Uterus (tissue), 2 donors: ENCODE results near the gene CT45A9.
"Not testable (repeated sequence)": the region's sequence is repeated elsewhere in the genome, so short reads cannot be mapped to it uniquely, and the experiment has no call there.

ENCODE experiments used
- POLR2A ChIP-seq, 2 donors: fragments of 450-650 bp; IDR thresholded peaks; one replicate each; pipeline ENCODE4 v1.6.1; 2016; ENCODE audit warnings: antibody characterized with exemption in 2 of 2, mild to moderate bottlenecking in 1 of 2, moderate library complexity in 1 of 2
- TF ChIP-seq, protein P1 (sequence below), 4 experiments: fragments of 200-600 bp in 2 of 4; fragments of 450-650 bp in 2 of 4; sonication (generic) in 2 of 4; IDR thresholded peaks; one replicate each; pipeline ENCODE4 v1.5.1; 2016 to 2019; ENCODE audit warnings: antibody characterized with exemption in 4 of 4, mild to moderate bottlenecking in 2 of 4, moderate library complexity in 1 of 4

GRCh38 chrX:135819912-135820311, 51.7 kb downstream of the CT45A9 start, which contains the start of gene CT45A2:
- TF ChIP-seq, protein P1, sequence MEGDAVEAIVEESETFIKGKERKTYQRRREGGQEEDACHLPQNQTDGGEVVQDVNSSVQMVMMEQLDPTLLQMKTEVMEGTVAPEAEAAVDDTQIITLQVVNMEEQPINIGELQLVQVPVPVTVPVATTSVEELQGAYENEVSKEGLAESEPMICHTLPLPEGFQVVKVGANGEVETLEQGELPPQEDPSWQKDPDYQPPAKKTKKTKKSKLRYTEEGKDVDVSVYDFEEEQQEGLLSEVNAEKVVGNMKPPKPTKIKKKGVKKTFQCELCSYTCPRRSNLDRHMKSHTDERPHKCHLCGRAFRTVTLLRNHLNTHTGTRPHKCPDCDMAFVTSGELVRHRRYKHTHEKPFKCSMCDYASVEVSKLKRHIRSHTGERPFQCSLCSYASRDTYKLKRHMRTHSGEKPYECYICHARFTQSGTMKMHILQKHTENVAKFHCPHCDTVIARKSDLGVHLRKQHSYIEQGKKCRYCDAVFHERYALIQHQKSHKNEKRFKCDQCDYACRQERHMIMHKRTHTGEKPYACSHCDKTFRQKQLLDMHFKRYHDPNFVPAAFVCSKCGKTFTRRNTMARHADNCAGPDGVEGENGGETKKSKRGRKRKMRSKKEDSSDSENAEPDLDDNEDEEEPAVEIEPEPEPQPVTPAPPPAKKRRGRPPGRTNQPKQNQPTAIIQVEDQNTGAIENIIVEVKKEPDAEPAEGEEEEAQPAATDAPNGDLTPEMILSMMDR (IDR thresholded peaks at IDR 0.05): not testable (repeated sequence)
- not testable (repeated sequence) for TF ChIP-seq POLR2A (IDR thresholded peaks at IDR 0.05)
